Omental fat pad (tissue), 4 donors: Measurements from ENCODE around the gene PITX1. TPM values are rescaled to one million over a fixed set of nuclear protein-coding genes. Genes with fewer than 3 reads are reported as not detected.

Experiments
- ATAC-seq: fragments of 150-250 bp; one replicate; pipeline ENCODE4 v1.9.1; 2016; ENCODE audit warnings: mild to moderate bottlenecking, moderate library complexity; ENCODE audit not compliant: low FRiP score
- DNase-seq: peaks from one replicate; pipeline ENCODE4 v3.0.0-alpha.2; 2019; ENCODE audit warnings: low spot score
- total RNA-seq, 4 donors: library from RNA; depleted of rRNA; stranded (reverse); fragments of >200 nt; gene quantifications; one replicate each; pipeline ENCODE4 v1.1.0, GENCODE V29; 2016
- TF ChIP-seq, protein P1 (sequence below), 3 donors: fragments of 450-650 bp; IDR thresholded peaks; one replicate each; pipeline ENCODE4 v1.5.1; 2016 to 2017; ENCODE audit warnings: antibody characterized with exemption in 3 of 3, mild to moderate bottlenecking in 3 of 3, moderate library complexity in 2 of 3

The PITX1 gene
- total RNA-seq, 4 donors from 2014 or later = 0.74 to 3.7 (median 1.2) TPM; not detected in 1

DNA sequence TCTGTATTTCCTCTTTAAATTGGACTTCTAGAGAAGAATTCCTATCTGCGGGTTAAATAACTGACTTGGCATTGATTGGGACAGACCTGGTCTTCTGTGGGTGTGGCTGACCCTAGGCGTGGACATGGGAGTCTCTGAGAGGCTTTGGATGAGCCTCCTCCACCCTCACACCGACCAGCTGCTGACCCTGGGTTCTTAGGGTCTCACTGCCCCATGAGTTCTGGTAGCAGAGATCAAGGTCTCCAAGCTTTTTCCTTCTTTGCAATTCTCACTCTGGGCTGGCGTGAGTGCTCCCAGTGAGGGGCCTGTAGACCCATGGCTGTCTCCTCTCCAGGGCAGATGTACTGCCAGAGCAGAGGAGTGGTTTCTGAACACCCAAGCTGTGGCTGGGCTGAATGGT is 41.6 kb upstream of the PITX1 start:
- TF ChIP-seq, protein P1, sequence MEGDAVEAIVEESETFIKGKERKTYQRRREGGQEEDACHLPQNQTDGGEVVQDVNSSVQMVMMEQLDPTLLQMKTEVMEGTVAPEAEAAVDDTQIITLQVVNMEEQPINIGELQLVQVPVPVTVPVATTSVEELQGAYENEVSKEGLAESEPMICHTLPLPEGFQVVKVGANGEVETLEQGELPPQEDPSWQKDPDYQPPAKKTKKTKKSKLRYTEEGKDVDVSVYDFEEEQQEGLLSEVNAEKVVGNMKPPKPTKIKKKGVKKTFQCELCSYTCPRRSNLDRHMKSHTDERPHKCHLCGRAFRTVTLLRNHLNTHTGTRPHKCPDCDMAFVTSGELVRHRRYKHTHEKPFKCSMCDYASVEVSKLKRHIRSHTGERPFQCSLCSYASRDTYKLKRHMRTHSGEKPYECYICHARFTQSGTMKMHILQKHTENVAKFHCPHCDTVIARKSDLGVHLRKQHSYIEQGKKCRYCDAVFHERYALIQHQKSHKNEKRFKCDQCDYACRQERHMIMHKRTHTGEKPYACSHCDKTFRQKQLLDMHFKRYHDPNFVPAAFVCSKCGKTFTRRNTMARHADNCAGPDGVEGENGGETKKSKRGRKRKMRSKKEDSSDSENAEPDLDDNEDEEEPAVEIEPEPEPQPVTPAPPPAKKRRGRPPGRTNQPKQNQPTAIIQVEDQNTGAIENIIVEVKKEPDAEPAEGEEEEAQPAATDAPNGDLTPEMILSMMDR (IDR thresholded peaks at IDR 0.05) = no peak
- no peak for ATAC-seq
- DNase-seq = no peak

DNA sequence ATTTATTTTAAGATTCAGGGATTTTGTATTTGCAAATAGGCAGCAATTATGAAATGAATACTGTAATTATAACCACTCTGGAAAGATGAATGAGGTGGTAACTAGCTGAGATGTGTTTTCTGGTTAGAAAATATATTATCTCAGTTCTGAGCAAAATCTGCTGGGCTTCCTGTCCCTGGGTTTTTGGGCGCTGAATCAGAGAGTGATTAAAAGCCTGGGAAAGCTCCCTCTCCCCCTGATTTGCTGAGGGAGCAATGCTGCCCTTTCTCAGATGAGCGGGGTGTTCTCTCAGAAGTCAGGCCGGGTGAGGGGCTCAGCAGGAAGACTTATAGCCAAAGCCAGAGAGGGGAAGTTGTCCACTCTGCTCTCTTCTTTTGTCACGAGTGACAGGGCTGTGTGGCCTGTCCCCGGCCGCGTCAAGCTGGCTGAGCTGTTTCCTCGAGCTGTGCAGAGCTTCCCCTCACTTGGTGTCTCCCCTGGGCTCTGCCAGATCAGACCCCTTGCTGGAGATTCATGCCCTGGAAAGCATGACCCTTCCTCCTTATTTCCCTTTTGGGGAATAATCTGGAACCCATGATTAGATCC is 39.8 kb upstream of the PITX1 start:
- DNase-seq = no peak
- TF ChIP-seq, protein P1 (IDR thresholded peaks at IDR 0.05) = no peak
- ATAC-seq = peak; percentile 23

DNA sequence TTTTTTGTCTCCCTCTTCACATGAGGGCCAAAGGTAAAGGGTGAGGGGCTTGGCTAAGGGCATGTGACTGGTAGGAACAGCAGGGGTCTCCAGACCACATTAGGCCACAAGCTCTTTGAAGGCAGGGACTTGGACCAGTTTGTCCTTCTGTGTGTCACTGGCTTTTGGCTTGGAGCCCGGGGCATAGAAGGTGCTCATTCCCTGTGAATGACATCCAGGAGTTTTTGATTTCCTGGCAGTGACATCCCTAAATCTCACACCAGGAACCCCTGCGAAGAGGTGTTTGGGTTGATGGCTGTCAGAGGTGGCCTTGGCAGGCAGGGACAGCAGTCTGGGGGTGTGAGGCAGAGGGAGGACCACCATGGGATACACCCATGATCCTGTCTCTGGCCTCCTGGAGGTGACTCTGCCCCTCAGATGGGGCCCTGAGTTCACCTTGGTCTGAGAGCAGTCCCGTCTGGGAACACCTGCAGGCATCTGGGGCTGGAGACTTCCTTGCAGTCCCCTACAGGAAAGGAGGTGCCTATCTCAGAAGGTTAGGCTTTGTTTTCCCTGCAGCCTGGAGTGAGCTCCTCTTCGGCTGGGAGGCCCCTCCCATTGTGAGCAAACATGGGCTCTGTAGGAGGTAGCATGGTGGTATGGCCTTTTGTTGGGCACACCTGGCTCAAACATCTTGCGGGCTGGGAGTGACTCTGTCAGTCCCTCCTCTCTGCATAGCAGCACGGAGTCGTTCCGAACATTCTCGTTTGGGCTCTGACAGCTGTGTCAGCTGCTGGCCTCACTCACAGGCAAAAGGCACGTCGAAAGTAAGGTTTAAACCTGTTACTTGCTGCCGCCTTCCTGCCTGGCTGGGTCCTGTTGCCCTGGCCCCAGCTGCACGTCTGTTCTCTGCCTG is 38.6 kb upstream of the PITX1 start:
- no peak for ATAC-seq
- TF ChIP-seq, protein P1 (IDR thresholded peaks at IDR 0.05) = no peak
- no peak for DNase-seq

DNA sequence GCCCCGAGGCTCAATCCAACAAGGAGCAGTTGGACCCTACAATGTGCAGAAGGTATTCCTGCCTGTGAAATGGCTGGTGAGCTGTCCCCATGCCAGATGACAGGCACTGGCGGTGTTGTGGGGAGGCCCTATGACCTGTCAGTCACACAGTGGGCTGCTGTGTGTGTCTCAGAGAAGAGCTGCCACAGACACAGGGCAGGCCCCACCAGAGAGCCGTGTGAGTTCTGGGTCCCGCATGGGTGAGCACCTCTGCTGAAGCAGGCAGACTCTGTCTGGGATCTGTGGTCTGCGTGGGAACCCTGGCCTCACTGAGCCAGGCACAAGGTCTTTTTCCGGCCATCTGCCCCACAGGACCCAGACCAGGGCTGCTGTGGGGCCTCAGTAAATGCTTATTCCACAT is 37.3 kb upstream of the PITX1 start:
- ATAC-seq = no peak
- TF ChIP-seq, protein P1 (IDR thresholded peaks at IDR 0.05) = no peak
- DNase-seq = no peak

DNA sequence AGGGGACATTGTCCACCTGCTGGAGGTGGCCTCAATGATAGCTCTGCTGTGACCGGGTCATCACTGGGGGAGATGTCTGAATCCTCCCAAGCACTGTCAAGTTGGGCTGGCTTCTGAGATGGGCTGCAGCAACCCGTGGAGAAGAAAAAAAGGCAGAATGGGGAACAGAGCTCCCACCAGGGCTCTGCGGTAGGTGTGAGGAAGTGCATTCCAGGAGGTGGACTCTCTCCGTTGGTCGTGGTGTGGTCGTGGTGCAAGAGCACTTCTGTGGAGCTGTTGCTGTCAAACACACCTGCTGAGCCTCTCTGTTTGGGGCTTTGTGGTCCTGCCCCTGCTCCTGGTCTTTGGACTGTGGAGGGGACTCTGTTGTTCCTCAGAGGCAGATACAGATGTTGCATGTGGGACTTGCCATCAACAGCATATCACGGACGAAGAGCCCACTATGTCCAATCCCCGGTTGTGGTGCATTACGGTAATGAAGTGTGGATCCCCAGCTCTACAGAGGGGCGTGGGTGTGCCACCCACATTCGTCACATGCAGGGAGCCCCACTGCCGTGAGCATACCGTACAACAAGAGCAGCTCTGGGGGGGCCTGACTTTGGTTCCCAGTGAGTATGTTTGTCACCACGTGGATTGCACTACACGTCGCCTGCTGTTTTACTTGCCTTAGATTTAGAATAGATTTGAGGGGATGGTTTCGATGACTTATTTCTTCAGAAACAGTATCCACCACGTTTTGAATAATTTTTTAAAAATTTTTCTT is 36.0 kb upstream of the PITX1 start:
- TF ChIP-seq, protein P1 (IDR thresholded peaks at IDR 0.05) = no peak
- no peak for DNase-seq
- no peak for ATAC-seq

DNA sequence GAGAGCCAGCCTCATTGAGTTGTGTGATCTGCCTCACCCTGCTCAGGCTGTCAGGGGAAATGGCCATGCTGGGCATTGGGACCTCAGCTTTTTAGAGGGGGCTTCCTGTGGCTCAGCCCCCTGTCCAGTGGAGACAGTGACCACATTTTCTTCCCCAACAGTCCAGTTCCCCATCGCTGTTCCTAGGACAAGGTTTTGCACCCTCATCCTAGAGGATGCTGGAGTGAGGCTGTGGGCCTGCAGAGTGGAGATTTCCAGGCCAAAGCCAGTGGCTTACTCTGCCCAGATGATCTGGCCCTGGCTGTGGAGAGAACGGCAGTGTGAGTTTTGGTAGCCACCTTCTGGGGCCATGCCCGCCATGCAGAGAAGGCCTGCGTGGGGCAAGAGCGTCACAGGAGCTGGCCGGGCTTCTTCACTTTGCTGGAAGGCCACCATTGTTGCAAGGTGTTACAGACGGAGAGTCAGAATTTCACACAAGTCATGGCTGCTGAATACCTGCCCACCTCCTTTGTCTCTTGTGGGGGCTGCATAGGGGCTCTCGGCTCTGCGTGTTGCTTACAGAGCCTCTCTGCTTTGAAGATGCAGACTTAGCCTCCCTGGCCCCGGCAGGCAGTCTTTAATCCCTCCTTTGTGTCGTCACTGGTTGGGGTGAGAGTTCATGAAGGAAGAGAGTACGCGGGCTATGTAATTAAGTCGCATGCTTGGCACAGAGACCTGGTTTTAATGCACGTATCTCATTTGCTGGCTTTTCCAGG is 35.2 kb upstream of the PITX1 start:
- TF ChIP-seq, protein P1 (IDR thresholded peaks at IDR 0.05) = no peak
- ATAC-seq (no peak), DNase-seq (no peak)
